Stimulated activated naive CD8-positive, alpha-beta T cell treated with anti-CD3 and anti-CD28 coated beads, Interleukin-15, Interleukin-2, amounts not matched to agents 100 U/mL and 50 U/mL, for 24 hours (primary cell): ENCODE measurements around the gene PLEKHH3.

Source experiments
- ATAC-seq: fragments of 150-1000 bp; cut with Tn5 transposase; one replicate; pipeline ENCODE4 v1.10.0; 2021
- DNase-seq: peaks from one replicate; pipeline ENCODE4 v3.0.0; 2021

The PLEKHH3 gene

DNA sequence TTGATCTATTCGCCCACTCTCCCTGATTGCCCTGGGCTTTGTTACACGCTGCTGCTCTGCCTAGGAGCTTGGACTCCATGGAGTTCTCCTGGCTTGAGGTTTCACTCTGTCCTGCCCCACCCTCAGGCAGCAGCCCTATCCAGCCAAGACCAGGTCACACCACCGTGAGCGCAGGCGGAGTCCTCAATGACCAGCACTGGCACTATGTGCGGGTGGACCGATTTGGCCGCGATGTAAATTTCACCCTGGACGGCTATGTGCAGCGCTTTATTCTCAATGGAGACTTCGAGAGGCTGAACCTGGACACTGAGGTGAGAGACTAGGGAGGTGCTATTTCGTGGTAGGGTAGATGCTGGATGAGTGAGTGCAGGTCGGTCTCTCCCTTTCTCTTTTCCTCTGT lies 9.0 kb upstream of the PLEKHH3 start:
- DNase-seq: no peak
- ATAC-seq: no peak

DNA sequence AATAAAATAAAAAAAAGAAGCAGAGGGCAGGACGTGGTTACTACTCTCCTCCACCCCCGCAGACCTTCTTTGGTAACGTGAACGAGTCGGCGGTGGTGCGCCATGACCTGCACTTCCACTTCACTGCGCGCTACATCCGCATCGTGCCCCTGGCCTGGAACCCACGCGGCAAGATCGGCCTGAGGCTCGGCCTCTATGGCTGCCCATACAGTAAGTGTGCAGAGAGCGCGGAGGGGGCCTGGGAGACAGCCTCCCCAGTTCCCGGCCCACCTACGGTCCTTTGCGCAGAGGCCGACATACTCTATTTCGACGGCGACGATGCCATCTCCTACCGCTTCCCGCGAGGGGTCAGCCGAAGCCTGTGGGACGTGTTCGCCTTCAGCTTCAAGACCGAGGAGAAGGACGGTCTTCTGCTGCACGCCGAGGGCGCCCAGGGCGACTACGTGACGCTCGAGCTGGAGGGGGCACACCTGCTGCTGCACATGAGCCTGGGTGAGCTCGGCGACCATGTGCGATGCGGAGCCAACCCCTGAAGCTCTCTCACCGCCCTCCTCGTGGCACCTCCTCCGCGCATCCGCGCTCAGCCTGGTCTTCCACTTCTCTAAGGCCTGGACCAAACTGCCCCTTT lies 8.2 kb upstream of the PLEKHH3 start:
- ATAC-seq (no peak), DNase-seq (no peak)

DNA sequence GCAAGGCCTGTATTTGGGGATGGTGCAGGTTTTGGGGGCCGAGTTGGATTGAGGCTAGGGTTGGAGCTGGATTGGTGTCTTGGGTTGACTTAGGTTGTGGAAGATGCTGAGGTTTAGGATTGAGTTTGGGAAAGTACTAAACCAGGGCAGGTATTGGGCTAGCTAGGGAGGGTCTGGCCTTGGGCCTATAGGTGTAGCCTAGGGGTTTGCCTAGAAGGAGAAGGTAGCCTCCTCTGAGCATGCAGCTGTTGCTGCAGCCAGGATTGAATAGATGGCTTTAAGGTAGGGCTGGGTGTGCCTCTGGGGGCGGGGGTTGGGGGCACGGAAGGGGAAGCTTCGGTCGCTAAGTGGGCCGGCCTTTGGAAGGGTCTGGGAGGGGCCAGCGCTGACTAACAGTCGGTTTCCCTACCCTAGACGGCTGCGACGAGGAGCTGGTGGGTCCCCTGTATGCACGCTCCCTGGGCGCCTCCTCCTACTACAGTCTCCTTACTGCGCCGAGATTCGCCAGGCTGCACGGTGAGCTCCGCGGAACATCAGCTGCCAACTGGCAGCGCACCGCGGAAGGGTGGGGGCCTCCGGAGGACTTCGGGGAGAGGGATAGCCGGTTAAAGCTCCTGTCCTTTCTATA lies 6.7 kb upstream of the PLEKHH3 start:
- no peak for ATAC-seq
- peak; percentile 35 for DNase-seq

DNA sequence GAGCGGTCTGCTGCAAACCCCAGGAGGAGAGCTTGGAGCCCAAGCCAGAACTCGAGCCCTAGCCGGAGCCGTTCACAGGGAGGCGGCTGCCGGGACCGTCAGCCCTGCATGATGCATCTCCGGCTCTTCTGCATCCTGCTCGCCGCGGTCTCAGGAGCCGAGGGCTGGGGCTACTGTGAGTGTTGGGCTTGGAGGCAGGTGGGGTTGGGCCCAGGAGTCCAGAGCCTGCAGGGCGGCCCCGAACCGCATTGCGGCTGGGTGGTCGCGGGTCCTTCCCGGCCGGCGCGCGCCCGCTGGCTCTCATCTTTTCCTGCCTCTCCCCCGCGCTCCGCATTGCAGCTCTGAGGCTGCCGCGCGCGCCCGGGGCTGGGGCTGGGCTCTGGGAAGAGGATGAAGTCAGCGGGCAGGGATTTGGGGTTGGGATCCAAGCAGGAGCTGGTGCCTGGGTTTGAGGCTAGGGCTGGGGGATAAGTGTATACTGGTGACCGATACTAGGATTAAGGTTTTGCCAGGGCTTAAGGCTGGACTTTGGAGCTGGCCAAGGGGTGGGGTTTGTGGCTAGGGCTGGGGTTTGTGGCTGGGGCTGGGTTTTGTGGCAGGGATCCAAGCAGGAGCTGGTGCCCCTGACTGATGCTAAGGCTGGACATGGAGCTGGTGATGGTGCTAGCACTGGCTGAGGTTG lies 6.1 kb upstream of the PLEKHH3 start:
- DNase-seq (peak; percentile 38), ATAC-seq (no peak)

DNA sequence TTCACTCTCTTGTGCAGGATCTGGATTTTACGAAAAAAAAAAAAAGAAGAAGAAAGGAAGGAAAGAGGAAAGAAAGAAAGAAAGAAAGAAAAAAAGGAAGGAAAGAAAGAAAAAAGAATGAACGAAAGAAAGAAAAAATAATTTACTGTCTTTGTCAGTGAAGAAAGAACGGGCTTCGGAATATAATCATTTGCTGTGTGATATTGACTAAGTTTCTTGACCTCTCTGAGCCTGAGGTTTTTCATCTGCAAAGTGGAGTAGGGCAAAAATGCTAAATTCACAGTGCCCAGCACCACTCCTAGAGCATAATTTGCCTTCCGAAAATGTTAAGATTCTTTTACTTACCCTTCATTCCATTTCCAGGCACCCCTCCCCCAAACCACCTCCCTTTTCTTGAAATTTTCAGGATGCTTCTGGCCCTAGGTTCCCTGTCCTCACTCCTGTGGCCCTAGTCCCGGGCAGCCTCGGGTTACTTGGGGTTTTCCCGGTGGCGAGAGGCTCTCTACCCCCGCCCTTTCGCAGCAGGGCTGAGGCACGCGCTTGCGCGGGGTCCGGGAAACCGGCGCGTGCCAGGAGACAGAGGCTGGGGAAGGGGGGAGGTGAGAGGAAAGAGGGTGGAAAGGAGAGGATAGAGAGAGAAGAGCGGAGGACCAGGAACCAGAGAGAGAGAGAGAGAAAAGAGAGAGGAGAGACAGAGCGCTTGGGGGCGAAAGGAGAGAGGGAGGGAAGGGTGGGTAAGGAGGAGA lies 5.4 kb upstream of the PLEKHH3 start, which contains the start of gene CNTNAP1:
TSS of gene CNTNAP1 (plus strand) at position 556 of the 746 bp plus-strand sequence. CDS start 299 bp downstream, outside the sequence.
- no peak for ATAC-seq

DNA sequence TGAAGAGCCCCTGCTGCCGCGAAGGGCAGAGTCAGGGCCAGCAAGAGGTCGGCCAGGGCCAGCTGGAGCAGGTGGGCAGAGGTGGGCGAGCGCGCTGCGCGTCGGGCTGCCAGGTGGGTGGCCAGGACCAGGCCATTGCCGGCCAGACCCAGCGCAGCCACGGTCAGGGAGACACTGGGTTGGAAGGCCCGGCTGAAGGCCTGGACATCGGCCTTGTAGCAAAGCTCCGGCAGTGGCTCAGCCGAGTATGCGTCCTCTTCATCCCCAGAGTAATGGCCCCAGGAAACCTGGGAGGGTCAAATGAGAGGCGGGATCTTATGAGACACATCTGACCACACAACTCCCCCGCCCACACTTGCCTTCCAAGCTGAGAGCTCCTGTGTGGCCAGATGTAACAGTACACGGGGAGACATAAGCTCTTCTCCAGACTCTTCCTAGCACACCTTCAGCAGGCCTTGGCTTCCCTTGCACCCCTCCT lies 3.6 kb upstream of the PLEKHH3 start:
- ATAC-seq (no peak), DNase-seq (no peak)

More for the DNA sequence above, 5.4 kb upstream of the PLEKHH3 start, which contains the start of gene CNTNAP1:
- DNase-seq: peak; percentile 44

DNA sequence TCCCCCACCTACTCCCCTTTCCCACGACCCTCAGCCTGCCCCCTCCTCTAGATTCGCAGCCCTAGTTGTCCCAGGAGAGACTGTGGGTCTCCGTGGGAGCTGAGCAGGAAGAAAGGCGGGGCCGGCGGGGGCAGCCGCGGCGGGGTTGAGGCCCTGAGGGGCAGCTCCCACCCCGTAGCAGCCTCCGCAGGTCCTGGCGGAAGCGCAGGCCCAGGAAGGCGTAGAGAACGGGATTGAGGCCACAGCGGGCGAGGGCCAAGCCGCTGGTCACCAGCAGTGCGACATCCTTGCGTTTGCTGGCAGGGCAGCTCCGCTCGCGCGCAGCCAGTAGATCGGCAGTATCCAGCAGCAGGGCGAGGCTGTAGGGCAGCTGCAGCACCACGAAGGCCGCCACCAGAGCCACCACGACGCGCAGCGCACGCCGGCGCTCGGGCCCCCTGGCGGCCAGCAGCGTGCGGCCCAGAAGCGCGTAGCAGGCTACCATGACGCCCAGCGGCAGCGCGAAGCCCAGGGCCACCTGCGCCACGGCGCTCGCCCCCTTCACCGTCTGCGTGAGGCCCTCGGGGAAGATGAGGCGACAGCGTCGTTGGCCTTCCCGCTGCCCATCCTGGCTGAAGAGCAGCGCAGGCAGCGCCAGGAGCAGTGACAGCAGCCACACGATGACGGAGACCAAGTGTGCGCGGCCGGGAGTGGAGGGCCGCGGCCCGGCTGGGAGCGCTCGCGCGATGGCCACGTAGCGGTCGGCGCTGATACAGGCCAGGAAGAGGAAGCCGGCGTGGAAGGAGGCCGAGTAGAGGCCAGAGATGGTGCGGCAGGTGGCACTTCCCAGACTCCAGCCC lies 2.9 kb upstream of the PLEKHH3 start:
- peak; percentile 80 for DNase-seq
- ATAC-seq: peak; percentile 60

DNA sequence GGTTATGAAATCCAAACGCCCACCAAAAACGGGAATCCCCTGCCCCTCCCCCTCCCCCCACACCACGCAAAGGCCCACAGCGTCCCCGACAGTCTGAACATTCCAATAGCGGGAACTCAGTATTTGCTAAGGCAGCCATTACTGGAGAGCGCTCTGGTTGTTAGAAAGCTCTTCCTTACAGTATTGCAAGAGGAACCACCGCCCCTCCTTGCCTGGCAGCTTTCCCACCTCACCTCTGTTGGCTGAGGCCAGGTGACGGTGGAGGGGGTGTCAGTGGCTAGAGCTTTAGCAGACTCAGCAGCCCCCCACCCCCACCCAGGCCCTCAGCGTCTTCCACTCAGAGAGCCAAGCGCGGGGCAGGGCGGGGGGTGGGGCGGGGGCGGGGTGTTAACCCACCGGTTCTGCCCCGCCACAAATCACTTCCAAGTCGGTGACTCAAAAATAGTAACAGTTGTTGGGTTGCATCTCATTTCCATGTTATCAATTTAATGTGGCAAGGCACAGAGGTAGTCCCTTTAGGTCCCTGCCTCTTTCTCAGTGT lies 2.2 kb upstream of the PLEKHH3 start:
- ATAC-seq (peak; percentile 5), DNase-seq (peak; percentile 53)

DNA sequence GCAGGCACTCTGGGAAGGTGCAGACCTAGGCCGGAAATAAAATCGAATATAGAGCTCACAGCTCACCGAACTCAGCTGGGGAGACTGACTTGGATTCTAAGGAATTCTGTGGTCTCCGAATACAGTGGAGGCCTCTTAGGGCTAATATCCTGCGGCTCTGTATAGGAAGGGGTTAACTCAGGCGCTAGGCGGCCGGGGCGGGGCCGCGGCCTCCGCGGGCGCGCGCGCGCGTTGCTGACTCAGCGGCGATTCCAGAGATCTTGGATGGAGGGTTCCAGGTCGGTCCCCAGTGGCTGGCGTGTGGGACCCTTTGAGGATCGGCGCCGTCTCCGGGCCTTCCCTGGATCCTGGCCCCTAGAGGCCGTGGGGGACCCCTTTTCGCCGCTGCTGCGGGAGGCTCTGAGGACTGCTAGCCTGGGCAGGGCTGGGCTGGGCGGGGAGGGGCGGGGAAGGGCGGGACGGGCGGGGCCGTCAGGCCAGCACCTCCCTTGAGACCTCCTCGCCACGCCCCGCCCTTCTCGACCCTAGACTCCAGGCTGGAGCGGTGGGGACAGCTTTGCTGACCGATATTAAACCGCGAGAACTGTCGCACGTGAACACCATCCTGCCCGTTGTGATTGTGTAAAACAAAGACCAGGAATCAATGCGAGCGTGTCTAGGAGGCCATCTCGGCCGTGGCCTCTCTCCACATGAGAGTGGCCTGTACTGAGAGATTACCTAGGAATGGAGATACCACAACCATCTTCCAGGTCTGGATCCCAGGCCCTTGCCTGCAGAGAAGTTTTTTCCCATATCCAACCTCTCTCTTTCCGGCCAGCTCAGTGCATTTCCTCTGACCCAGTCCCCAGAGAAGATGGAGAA lies 1.4 kb upstream of the PLEKHH3 start:
- DNase-seq (peak; percentile 83), ATAC-seq (peak; percentile 25)

DNA sequence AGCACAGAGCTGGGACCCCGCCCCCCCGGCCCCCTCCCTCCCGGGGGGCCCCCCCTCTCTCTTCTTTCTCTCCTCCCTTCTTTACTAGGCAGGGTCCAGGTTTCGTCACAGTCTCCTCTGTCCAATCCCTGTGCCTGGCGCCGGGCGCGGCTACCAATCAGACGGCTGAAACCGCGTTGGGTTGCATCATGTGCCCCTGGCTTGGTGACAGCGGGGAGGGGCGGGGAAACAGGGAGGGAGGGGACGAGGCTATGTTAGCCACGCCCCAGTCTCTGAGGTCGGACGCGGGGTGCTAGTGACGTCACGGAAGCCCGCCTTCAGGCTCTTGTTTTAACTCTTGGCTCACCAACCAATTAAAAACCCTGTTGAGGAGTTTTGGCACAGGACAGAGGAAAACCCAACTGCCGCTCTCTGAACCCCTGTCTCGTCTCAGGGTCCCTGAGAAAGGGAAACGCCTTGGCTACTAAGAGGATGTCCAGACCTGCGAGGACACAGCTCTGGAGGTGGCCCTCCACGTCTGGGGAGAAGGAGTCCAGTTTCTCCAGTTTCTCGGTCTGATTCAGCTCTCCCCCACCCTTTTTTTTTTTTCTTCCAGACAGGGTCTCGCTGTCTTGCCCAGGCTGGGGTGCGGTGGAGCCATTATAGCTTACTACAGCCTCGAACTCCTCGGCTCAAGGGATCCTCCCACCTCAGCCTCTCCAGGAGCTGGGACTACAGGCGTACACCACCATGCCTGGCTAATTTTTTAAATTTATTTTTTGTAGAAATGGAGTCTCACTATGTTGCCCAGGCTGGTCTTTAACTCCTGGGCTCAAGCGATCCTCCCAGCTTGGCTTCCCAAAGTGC lies 441 bp upstream of the PLEKHH3 start:
- peak; percentile 81 for ATAC-seq
- DNase-seq: peak; percentile 99

DNA sequence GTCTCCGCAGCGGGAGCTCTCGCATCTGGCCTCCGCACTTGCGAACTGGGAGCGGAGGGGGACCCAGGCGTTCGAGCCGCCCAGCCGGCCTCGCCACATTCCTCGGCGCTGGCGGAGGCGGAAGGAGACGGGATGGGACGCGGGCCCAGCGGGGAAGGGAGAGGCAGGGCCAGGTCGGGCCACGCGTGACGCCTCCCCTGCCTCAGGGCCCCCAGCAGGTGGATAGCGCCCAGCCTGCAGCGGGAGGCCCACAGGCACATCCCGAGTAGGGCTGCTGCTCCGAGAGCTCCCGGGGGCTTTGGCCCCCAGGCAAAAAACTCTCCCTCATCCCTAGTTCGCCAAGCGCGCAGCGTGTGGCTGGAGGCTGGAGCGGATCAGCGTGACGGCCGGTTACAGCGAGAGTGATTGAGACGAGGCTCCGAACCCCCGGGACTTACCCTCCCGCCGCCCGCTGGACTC lies 800 bp downstream of the PLEKHH3 start:
- no peak for DNase-seq
- no peak for ATAC-seq

DNA sequence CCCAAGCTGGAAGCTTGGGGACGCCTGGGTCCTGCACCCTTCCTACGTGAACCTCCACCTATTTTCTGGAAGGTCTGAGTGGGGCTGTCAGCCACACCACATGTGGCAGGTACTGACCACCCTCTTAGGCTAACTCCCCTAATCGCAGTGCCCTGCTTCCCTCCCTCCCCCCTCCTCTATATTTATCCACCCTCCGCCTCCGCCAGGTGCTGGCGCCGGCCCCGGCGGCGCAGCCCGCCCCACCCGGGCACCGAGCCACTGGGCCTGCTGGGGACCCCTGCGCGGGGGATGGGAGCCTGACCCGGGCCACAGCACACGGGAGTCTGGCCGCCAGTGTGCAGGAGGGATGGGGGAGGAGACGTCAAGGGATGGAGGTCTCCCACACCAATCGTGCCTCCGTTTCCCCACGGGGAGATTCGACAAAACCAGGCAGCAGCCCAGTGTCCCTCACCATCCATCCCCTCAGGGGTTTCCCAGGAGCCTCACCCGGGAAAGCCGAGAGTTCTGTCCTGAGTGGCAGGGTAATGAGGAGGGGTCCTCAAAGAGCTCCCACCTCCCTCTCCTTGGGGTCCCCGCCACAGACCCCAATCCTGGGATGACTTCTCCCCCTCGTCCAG lies 1.3 kb downstream of the PLEKHH3 start:
- ATAC-seq (no peak), DNase-seq (no peak)

DNA sequence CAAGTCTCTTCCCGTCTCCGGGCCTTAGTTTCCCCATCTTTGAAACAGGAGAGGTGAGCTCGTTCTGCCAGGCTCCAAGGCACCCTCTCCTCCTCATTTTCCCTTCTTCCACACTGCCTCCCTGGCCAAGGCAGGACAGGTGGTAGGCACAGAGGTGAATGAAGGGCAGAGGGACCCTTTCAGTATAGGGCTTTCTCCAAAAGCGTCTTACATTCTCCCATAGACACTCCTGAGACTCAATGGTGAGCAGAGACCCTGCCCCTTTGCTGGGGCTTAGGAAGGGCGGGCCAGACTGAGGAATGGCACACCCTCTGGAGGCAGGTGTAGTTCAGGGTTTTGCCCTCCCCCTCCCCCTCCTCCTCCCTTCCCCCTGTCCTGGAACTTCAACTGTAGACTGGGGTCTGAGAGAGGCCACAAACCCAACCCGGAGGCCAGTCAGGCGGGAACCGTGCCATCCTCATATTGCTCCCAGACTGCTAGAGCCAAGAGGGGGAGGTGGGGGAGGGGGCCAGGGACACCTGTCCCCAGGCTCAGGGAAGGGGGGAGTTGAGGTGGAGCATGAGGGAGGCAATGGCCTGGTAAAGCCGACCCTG lies 1.9 kb downstream of the PLEKHH3 start:
- ATAC-seq (no peak), DNase-seq (no peak)

DNA sequence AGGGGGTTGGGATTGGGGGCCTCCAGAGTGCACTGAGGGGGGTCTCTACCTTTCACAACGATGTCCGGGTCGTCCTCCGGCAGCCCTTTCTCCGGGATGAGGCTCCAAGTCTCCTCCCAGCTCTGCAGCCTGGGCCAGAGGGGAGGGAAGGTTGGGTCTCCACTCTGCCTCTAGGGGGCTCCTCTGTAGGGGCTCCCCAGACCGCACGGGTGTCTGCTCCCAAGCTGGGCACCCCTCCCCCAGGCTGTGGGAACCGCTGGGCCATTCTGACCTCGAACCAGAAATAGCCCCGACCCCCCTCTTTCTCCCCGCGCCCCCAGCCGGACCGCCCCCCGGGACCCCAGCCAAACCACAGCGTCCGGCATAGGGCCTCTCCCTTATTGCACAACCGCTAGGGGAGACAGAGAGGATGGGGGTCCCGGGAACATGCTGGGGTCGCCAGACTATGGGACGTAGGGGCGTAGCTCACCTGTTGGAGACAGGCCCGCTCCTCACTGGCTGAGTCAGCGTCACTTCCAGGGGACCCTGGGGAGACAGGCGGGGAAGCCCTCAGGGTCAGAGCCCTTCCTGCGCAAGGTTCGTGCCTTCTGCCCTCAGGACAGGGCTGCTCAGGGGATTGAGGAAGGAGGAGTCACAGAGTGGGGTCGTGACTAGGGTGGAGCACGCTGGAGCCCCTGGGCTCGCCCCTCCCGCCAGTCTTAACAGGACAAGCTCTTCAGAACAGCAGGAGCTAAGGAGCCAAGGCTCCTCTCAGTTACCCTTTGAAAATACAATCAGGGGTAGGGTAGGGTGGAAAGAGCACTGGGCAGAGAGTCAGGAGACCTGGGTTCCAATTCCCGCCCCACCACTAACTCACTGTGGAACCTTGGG lies 2.7 kb downstream of the PLEKHH3 start:
- ATAC-seq (no peak), DNase-seq (peak; percentile 48)

DNA sequence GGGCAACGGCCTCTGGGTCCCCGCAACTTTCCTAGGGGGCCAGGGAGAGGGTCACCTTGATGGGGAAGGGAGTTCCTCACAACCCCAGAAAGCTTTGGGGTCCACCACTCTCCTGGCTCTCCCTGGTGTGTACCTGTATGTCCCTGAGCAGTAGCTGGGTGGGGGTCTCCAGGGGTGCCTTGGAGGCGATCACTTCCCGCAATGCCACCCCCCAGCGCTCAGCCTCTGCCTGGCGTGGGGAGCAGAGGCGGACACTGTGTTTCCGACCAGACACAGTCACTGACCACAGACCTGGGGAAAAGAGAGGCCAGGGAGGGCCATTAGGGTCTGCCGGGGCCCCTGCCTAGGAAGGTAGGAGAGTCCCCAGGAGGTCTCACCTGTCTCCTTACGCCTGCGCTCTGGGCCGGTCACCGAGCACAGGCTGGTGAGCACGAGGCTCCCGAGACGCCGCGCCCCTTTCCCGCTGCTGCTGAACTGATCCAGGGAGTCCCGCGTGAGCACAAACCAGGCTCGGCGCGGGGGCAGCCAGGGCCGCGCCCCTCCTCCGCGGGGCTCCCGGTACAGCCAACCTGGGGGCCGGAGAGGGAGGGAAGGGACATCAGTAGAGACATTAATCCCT lies 3.4 kb downstream of the PLEKHH3 start:
- no peak for ATAC-seq
- DNase-seq: no peak

DNA sequence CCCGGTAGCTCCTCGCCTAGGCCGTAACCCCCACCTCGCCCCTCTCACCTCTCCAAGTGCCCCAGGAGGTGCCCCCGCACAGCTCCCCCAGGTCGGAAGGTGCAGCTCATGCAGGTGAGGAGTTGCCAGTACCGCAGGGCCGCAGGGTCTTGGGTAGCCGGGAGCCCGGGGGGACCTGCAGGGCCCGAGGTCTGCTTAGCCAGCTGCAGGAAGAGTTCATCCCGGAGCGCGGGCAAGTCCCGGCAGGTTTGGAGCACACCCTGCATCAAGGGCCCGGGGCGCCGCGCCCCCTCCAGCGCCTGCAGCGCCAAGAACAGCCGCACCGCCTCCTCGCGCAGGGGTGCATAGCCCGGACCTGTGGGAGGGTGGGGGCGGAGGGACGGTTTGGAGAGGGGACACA lies 4.8 kb downstream of the PLEKHH3 start:
- DNase-seq (no peak), ATAC-seq (no peak)
